GM10847 (cell line): ENCODE measurements around the gene UBAC2.

Experiments used
- POLR2A ChIP-seq: IDR thresholded peaks from 2 replicates; pipeline ENCODE4 v1.6.1; 2011; ENCODE audit not compliant: insufficient read length; ENCODE audit errors: extremely low read depth

UBAC2 gene

DNA sequence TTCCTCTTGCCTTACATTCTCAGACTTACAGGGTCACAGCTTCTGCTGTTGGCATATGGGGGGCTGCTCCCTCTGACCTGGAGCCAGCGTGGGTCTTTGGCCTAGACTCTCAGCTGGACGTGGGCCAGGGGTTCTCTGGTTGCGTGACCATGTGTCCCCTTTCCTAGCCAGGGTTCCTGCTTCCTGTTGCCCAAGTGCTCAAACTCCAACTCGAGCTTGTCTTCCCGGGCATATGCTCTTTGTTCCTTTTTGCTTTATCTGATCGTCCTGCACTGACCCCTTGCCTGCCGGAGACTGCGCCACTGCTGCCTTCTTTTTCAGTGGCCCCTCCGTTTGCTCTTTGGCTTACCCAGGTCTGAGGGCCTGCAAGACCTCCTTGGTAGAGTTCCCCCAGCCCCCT lies 131.8 kb downstream of the UBAC2 start:
- TF ChIP-seq POLR2A = no peak

- TF ChIP-seq POLR2A = no peak
Observed at GRCh38 chr13:99334221-99334620, 133.6 kb downstream of the UBAC2 start.

DNA sequence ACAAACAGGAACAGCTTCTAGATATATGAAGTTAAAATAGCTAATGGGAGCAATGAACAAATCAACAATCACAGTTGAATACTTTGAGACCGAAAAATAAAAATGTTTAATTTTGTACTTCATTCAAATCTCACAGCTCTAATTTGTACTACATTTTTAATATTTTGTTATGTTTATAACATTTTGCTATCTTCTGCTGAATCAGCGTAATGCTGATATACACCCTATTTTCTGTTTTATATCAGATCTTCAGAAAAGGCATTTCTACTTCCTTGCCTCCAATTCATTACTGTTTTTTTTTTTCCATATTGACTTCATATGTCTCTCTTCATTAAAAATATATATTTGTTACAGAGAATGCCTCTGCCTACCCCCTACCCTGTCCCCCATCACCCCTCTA lies 134.4 kb downstream of the UBAC2 start:
- no peak for TF ChIP-seq POLR2A

DNA sequence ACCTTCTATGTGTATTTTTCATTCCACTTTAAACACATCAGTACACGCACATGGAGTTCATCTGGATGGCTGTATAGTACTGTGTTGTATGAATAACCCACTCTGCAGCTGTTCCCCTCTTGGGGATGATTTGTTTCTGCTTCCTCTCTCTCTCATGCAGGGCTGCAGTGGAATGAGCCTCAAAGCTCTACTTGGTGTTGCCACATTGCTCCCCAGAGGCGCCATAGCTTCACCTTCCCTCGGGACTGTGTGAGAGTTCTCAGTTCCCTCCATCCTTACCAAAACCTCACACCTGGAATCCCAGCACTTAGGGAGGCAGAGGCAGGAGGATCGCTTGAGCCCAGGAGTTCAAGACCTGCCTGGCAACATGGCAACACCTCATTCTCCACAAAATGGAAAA lies 134.9 kb downstream of the UBAC2 start:
- no peak for TF ChIP-seq POLR2A

DNA sequence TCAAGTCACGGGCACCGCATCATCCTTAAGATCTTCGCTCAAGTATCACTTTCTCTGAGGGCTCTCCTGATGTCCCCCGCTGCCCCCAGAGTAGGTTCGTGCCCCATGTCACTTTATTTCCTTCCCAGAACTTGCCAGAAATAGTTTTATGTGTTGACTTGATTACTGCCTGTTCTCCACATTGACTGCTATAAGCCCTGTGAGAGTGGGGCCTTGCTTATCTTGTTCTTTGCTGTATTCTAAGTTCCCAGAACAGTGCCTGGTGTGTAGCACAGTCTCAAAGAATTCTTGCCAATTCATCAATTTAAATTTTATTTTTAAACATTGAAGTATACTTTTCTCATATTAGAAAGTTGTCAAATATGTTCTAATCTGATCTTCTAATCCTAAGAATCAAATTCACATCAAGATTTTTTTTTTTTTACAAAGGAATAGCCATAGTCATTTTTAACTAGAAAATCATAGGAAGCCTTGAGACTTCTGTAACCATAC lies 138.6 kb downstream of the UBAC2 start:
- no peak for TF ChIP-seq POLR2A

GRCh38 chr13:99339736-99340397 lies 139.2 kb downstream of the UBAC2 start:
- TF ChIP-seq POLR2A = no peak

DNA sequence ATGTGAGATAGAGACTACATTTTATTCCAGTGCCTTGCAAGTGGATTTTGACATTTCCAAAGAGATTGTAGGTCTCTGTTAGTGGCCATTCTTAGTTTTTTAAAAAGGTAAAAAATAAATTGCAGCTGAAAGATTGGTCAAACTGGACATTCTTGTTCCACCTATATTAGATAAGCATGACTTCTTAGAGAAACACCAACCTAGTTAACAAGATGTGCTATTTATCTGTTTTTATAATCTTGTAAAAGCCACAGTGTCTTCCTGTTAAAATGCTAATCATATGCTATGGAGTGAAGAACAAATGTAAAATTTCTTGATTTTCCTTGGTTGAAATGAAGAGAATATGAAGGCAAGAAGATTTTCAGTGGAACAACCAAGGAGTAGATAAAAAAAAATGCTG lies 140.0 kb downstream of the UBAC2 start:
- no peak for TF ChIP-seq POLR2A

GRCh38 chr13:99341969-99342722 lies 141.5 kb downstream of the UBAC2 start:
- TF ChIP-seq POLR2A = no peak

- no peak for TF ChIP-seq POLR2A
Observed at GRCh38 chr13:99342723-99343315, 142.2 kb downstream of the UBAC2 start.

DNA sequence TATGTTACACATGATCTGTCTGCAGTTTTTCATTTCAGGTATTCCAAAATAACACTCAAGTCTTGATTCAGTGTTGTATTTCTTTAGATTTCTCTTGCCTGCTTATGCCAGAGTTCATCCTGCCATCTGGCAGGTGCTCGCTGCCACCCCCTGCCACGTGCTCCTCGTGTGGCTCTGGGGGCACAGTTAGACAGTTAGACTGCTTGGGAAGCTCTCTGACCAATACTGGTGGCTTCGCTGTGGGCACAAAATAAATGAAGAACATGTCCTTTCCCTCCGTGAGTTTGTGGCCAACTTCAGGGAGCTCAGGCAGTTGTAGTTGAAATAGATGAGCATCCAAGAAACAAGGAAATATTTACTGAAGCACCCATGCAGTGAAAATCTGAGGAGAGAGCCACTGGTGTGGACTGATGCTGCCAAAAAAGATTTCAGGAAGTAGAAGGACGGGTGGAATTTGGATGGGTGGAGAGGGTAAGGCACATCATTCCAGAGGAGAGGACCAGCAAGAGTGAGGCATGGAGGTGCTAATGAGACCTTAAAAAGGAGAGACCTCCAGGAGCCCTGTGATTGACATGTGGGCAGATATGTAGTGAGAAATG lies 144.1 kb downstream of the UBAC2 start:
- TF ChIP-seq POLR2A = no peak

DNA sequence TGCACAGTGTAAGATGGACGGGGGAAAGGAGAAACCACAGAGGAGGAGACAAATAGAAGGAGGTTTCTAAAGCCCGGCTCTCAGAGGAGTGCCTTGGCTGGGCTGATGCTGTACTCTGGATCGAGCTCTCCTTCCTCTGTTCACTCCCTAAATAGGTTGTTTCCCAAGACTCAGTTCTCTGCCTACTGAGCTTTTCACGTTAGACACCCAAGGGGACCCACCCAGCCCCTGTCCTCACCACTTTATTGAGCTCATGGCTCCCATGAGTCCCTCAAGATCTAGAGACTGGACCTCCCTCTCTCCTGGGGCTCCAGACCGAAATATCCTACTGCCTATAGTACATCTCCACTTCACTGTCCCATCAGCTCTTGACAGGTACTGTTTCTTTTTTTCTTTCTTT lies 144.7 kb downstream of the UBAC2 start:
- no peak for TF ChIP-seq POLR2A

DNA sequence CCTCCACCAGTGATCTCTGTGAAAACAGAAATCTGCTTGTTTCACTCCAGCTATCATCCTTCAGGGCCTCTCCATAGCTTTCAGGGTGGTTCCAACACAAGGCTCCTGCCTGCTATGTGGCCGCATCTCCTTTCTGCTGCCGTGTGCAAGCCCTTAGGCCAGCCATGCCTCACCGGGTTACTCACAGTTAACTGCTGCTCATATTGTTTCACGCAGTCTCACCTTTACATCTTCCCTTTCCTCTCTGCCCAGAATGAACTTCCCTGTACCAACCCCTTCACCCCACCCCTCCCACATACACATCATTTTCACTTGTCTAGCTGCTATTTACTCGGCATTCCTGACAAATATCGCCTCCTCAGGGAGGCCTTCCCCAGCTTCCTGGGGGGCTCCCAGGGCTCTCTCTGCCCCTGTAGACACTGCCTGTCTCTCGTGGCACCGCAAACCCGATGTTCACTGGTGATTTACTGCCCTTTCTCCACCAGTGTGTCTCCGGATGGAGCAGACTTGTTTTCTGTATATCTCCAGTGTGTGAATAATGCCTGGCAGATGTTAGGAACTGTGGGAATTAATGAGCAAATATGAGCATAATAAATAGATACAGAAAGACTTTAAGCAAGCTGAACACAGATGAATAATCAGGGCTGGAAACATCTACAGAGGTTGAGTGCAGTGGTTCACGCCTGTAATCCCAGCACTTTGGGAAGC lies 145.8 kb downstream of the UBAC2 start:
- no peak for TF ChIP-seq POLR2A

GRCh38 chr13:99347335-99347878 lies 146.8 kb downstream of the UBAC2 start:
- no peak for TF ChIP-seq POLR2A

DNA sequence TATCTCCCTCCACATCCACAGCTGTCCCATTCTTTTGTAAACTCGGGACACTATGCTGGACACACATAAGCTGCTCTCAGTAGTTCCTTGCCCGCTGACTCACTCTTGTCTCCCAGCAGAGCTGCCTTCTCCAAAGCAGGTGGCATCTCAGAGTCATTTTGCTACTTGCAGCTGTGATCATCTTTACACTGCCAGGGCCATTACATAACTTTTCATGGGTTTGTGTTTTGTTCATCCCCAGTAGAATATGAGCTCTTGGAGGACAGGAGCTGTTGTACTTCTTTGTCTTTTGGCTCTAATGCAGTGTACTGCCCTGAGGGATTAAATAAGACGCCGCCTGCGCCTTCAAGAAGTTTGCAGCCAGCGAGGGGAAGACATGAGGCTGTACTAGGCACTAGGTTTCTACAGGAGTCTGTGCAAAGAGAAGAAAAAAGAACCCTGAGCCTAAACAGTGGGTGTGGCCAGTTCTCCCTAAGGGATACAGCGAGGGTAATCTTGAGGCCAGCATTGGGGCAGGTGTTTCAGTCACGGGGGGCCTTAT lies 147.3 kb downstream of the UBAC2 start:
- TF ChIP-seq POLR2A = no peak

DNA sequence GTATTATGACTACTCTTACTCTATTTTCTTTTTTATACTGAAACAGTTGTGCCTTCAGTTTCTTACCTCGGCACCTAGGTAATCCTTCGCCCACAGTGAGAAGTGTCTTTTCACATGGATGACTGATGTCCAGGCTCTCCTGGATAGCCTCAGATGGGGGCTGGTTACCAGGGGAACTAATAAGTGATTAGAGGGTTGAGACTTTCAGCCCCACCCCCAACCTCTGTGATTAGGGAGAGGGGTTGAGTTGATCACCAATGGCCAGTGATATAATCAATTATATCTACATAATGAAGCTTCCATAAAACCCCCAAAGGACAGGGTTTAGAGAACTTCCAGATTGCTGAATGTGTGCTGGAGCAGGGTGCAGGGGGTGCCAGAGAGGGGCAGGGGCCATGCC lies 149.5 kb downstream of the UBAC2 start:
- TF ChIP-seq POLR2A = no peak
